Type B pancreatic cell (in vitro differentiated cells): Measurements from ENCODE around the gene SKA1. TPM values are rescaled to one million over a fixed set of nuclear protein-coding genes. Genes with fewer than 3 reads are reported as not detected.
A peak's percentile ranks its signal among the peaks of the same experiment; 100 is the strongest.
"Not testable (repeated sequence)": the region's sequence is repeated elsewhere in the genome, so short reads cannot be mapped to it uniquely, and the experiment has no call there.

Experiments used
- DNase-seq: peaks from one replicate; pipeline ENCODE4 v3.0.0; 2021; ENCODE audit warnings: mixed read lengths; ENCODE audit not compliant: unreplicated experiment; ENCODE audit errors: extremely low spot score
- H3K27ac Mint-ChIP-seq: 2 replicates; pipeline ENCODE4 v1.8.0; 2021; ENCODE audit warnings: mild to moderate bottlenecking, mixed read lengths
- H3K27me3 Mint-ChIP-seq: 2 replicates; pipeline ENCODE4 v1.8.0; 2021; ENCODE audit warnings: mixed read lengths
- H3K36me3 Mint-ChIP-seq: 2 replicates; pipeline ENCODE4 v1.8.0; 2021; ENCODE audit warnings: mixed read lengths
- H3K4me1 Mint-ChIP-seq: one replicate; pipeline ENCODE4 v1.8.0; 2021; ENCODE audit warnings: mixed read lengths; ENCODE audit not compliant: unreplicated experiment
- H3K4me3 Mint-ChIP-seq: 2 replicates; pipeline ENCODE4 v1.8.0; 2021; ENCODE audit warnings: mild to moderate bottlenecking, mixed read lengths
- H3K9me3 Mint-ChIP-seq: 2 replicates; pipeline ENCODE4 v1.8.0; 2021; ENCODE audit warnings: mixed read lengths
- CTCF ChIP-seq: fragments of 200-600 bp; sonication (generic); conservative IDR thresholded peaks from 2 replicates; pipeline ENCODE4 v1.5.0; 2021; ENCODE audit warnings: antibody characterized with exemption, mild to moderate bottlenecking
- total RNA-seq: library from RNA; stranded (reverse); gene quantifications from 2 replicates; pipeline ENCODE4 v1.2.1, GENCODE V29; 2021; ENCODE audit warnings: low replicate concordance

Gene SKA1
- total RNA-seq, 1 donor from 2014 or later, result 14.0 TPM

DNA sequence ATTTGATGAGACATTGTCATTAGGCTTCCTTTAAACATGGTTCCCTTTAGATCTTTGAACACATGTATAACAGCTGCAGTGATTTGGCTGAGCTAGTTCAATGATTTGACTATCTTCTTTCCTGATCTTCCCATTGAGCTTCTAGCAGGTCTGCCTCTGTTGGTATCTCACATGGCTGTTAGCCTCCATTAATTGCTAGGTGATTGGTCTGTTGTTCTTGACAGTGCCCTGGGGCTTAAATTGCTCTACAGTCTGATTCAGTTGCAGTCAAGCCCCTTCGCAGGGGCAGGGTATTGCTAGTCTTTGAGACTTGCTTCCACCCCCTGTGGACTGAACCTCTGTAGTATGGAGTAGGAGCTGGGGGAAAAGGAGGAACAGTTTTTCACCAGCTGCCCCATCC lies 24.1 kb downstream of the SKA1 start:
- peaks cover 7% of the 10 kb centered on the region for H3K27me3 Mint-ChIP-seq
- peaks cover 27% of the 10 kb centered on the region for H3K4me1 Mint-ChIP-seq
- H3K27ac Mint-ChIP-seq, result no peak overlapping the region
- DNase-seq, result no peak
- TF ChIP-seq CTCF, result no peak
- H3K36me3 Mint-ChIP-seq, result peaks cover 4% of the 10 kb centered on the region
- H3K9me3 Mint-ChIP-seq, result no peaks in the 10 kb centered on the region
- peak overlapping the region; percentile 75 for H3K4me3 Mint-ChIP-seq

GRCh38 chr18:50399582-50399981 lies 24.7 kb downstream of the SKA1 start:
- no peak overlapping the region for H3K27ac Mint-ChIP-seq
- H3K27me3 Mint-ChIP-seq, result peaks cover 7% of the 10 kb centered on the region
- no peak for TF ChIP-seq CTCF
- DNase-seq, result no peak
- peaks cover 34% of the 10 kb centered on the region for H3K4me1 Mint-ChIP-seq
- H3K9me3 Mint-ChIP-seq, result no peaks in the 10 kb centered on the region
- H3K4me3 Mint-ChIP-seq, result no peak overlapping the region
- H3K36me3 Mint-ChIP-seq, result no peaks in the 10 kb centered on the region

DNA sequence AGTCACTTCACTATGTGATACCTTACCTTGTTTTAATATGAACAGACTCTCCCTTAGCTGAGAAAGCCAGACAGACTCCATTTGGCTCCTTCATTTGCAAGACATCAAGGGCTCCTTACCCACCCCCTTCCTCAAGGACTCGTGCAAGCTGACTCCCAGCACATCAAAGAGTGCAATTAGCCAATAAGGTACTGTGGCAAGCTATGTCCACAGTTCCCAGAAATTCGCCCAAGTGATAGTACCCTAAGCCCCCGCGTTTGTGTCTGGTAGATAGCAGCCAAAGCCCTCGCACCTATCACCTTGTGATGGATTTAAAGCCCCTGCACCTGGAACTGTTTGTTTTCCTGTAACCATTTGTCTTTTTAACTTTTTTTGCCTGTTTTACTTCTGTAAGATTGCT lies 25.6 kb downstream of the SKA1 start:
- not testable (repeated sequence) for H3K9me3 Mint-ChIP-seq, H3K27ac Mint-ChIP-seq, DNase-seq, H3K27me3 Mint-ChIP-seq, H3K36me3 Mint-ChIP-seq, H3K4me3 Mint-ChIP-seq
- peaks cover 42% of the 10 kb centered on the region for H3K4me1 Mint-ChIP-seq

DNA sequence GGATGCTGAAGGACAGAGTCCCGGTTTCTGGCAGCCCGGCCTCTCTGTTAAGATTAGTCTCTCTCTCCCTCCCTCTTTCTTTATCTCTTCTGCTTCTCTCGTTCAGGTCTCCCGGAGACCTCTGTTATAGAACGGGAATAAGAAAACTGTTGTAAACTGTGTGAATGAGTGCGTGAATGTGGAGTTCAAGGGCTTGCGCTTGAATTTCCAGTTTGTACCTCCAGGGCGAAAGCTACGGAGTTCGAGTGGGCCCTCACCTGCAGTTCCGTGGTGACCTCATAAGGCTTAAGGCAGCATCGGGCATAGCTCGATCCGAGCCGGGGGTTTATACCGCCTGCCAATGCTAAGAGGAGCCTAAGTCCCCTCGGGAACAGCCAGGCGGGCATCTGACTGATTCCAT lies 26.4 kb downstream of the SKA1 start:
- no peak for DNase-seq
- H3K27ac Mint-ChIP-seq, result no peak overlapping the region
- H3K27me3 Mint-ChIP-seq, result peaks cover 7% of the 10 kb centered on the region
- no peak for TF ChIP-seq CTCF
- peaks cover 49% of the 10 kb centered on the region for H3K4me1 Mint-ChIP-seq
- H3K4me3 Mint-ChIP-seq, result no peak overlapping the region
- H3K9me3 Mint-ChIP-seq, result no peaks in the 10 kb centered on the region
- H3K36me3 Mint-ChIP-seq, result no peaks in the 10 kb centered on the region

DNA sequence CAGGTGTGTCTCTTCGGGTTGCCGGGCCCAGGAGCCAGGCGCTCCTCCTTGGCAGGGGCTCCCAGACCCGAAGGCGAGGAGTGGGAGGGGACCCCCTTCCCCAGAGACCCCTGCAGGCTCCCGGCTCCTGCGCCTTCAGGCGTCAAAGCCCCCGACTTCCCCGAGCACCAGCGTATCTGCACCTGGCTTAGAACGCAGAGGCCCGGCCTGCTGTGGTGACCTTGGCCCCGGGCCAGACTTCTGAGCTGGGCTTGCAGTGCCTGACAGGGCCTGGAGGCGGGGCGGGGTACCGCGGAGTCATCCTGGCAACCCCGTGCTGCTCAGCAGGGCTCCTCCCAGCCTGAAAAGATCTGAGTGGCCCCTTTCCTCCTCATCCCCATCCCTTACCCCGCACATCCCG lies 27.0 kb downstream of the SKA1 start:
- Mint-ChIP-seq H3K4me1 (peaks cover 55% of the 10 kb centered on the region), H3K9me3 (no peaks in the 10 kb centered on the region), H3K36me3 (no peaks in the 10 kb centered on the region), H3K27ac (no peak overlapping the region), H3K27me3 (peaks cover 7% of the 10 kb centered on the region), H3K4me3 (no peak overlapping the region)
- peak; percentile 16 for TF ChIP-seq CTCF
- DNase-seq, result no peak

DNA sequence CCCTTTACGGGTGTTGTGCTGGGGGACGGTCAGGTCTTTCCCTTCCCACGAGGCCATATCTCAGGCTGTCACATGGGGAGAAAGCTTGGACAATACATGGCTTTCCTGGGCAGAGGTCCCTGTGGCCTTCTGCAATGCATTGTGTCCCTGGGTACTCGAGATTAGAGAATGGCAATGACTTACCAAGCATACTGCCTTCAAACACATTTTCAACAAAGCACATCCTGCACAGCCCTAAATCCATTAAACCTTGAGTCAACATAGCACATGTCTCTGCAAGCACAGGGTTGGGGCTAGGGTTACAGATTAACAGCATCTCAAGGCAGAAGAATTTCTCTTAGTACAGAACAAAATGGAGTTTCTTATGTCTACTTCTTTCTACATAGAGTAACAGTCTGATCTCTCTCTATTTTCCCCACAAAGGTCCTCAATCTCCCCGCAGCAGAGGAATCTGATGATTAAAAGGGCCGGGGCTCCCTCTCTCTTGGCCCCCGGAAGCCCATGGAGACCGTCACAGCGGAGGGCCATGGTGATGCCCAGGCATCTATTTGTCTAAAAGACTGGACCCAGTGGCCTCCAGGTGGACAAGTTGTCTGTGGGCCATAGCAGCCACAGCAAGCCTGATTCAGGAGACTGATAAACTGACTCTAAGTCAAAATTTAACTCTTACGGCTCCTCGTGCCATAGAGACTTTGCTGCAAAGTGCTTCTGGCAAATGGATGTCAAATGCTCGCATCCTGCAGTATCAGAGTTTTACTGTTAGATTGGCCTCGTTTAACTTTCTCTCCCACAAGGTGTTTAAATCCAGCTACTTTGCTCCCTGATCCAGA lies 30.1 kb downstream of the SKA1 start:
- not testable (repeated sequence) for H3K27me3 Mint-ChIP-seq, H3K36me3 Mint-ChIP-seq, DNase-seq, H3K9me3 Mint-ChIP-seq
- Mint-ChIP-seq H3K4me3 (peak overlapping the region; percentile 17), H3K27ac (peak overlapping the region; percentile 66), H3K4me1 (peaks cover 51% of the 10 kb centered on the region)
